ENCODE results near the gene PRKCH. TPM values are rescaled to one million over a fixed set of nuclear protein-coding genes. Genes with fewer than 3 reads are reported as not detected.

The PRKCH gene
- total RNA-seq, 1 donor from 2014 or later, result 43.0 TPM

DNA sequence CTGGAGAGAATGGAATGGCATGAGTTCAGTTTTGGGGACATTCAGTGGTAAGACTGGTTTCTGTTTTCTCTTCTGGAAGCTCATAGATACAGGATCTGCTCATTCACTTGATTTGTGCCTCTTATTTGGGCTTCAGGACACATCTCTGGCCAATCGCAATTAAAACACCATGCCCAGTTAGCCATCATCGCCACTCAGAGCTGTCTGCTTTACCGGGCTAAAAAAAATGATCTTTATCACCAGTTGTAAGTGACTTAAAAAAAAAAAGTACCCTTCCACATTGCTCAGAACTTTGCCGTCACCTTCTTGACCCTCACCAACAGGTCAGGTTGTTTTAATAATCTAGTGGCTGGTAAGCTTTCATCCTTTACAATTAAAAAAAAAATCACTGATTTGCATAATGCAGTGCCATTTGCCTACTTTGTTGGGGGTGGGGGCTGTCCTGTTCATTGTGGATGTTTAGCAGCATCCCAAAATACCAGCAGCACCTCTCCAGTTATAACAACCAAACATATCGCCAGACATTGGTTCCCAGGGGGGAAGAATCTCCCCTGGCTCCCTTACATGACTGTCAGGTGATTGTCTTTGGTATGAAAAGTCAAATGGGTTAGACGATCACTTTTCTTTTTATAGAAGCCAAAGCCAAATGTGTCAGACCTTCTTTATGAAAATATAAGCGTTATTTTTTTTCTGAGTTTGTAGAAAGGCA, 150.1 kb downstream of the PRKCH start:
- no peak for DNase-seq (ENCODE audit: low spot score)

DNA sequence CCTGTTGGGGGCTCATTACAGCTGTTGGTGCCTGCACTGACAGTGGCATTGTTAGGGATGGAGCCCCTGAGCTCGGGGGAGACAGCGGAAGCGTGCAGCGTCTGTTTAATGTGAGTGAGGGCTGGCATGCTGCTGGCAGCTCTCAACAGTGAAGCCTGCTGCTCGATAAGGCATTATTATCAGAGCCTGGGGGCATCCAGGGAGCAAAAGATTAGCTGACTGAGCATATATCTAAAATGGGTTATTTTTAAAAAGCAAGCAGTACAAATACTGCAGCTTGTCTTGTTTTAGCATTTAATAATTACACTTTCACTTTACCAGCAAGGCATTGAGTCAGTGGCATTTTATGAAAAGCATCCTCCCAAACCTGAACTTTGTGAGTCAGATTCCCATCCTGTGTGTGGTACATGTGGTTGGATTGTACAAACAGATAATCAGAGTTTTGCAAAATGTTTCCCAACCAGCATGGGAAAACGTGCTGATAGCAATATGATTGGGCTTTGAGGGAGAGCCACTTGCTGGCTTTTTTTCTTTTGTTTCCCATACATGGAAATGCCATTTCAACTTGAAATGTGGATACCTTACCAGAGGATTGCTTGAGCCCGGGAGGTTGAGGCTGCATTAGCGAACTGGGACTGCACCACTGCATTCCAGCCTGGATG, 150.8 kb downstream of the PRKCH start:
- no peak for DNase-seq (ENCODE audit: low spot score)

DNA sequence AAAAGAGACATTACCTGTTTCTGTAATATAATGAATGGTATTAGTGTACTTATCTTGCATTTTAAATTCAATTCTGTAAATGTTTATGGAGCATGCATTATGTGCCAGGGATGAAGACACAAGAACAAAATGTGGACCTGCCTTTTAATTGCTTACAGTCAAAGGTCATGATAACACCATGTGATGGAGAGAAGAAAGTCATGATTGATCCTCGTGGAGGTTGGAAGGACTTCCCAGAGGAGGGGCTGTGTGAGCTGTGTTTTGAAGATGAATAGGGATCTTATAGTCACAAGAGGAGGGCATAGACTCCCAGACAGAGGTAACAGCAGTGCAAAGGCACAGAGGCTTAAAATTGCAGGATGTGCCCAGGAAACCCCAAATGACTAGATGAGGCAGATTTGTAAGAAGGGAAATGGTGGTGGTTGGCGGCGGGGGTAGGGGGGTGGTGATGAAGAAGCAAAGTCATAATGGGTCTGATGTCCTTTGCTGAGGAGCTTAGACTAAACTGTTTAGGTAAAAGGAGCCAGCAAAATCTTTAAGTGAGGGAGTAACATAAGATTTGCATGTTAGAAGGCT, 151.5 kb downstream of the PRKCH start:
- DNase-seq (ENCODE audit: low spot score), result no peak

DNA sequence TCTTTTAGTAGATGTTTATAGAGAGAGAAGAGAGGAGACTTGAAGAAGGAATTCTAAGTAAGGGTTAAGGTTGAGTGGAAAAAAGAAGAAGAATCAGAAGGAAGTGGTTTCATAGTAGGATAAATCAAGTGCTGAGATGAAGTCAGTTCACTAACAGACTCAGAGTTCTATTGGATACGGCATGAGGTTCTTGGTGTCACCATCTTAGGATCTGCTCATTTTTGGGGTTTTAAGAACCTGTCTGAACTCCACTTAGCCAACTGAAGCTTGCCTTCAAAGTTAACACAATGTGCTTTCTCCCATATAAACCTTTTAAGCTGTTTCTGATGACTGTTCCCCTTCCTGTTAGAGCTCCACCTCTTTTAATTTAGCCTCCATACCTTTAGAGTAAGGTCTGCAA, 152.6 kb downstream of the PRKCH start:
- DNase-seq (ENCODE audit: low spot score), result no peak

DNA sequence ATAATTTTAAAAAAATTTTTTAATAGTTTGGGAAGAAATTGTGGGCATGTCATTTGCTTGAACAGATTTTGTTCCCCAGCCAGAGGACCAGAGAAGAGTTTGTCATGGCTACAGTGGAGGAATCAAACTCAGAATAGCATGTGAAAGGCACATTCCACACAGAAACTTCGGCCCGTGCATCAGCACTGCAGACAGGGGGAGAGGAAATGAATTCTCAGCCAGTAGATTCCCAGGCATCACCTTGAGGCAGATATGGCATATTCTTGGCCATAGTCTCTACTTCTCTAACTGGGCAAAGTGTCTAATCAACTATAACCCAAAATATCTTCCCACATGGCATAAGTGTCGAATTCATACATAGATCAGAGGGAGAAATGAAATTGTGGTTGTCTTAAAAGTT, 153.3 kb downstream of the PRKCH start:
- DNase-seq (ENCODE audit: low spot score), result no peak

DNA sequence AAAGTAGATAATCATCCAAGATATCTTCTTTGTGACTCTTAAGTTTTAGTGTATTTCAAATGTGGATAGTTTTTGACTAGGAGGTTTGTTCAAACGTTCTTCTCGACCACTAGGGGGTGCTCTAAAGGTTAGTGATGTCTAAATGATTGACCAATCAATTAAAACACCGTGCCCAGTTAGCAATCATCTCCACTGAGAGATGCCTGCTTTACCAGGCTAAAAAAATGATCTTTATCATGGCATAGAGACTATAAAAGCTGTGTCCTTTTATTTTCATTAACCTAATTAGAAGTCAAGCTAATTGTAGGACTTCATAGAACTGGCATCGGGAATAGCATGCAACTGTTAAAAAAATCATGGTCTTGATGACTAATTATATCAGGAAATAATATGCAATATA, 153.9 kb downstream of the PRKCH start:
- DNase-seq (ENCODE audit: low spot score), result no peak

DNA sequence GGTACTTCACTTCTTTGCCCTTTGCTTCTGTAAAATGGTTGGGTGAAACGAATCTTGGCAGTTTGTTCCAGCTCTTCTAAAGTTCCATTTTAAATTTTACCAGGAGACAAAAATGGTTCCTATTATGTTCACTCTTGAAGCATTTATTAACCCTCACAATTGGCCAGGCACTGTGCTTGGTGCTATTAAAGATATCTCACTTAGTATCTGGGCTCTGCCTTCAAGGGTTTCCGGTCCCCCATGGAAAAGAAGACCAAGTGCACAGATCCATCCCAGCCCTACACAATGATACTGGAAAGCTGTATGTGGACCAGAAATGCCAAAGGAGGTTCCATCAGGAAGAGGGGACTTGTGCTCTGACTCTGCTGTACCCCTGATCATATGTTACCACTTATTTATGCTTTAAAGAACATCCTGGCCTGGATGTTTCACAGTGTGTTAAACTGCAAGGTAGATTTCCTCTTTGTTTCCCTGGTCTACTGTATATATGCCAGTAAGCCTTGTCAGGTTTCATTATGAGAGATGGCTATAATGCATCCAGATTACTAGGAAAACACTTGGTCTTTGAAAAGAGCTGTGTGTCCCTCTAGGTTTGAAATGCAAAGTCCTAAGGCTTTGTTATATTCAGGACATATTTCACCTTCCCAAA, 154.8 kb downstream of the PRKCH start:
- no peak for DNase-seq (ENCODE audit: low spot score)

DNA sequence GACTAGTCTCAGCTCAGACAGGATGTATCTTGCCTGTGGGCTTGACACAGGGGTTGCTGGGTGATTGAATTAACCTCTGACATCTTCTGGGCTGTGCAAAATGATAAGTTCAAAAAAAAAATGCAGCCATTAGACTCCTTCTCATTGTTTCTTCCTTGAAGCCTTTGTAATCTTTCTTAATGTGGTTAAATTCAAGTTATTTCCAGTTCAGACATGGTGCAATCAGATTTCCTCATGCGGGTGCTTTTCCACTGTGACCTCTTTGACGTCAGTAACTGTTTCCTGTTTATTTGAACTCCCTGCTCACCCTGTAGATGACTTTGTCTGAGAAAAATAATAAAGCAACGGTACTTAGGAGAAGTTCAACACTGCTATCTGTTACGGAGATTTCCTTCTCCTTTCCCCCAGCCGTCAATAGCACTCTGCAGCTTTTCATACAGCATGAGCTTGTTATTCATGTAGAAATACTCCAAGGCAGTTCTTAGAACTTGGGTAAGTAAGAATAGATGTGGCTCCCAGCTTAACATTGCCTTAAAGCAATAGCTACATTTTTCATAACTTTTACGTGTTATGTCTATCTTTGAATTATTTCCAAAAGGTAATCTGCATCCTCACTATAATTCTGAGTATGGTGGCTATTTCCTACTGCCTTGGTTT, 155.5 kb downstream of the PRKCH start:
- no peak for DNase-seq (ENCODE audit: low spot score)

DNA sequence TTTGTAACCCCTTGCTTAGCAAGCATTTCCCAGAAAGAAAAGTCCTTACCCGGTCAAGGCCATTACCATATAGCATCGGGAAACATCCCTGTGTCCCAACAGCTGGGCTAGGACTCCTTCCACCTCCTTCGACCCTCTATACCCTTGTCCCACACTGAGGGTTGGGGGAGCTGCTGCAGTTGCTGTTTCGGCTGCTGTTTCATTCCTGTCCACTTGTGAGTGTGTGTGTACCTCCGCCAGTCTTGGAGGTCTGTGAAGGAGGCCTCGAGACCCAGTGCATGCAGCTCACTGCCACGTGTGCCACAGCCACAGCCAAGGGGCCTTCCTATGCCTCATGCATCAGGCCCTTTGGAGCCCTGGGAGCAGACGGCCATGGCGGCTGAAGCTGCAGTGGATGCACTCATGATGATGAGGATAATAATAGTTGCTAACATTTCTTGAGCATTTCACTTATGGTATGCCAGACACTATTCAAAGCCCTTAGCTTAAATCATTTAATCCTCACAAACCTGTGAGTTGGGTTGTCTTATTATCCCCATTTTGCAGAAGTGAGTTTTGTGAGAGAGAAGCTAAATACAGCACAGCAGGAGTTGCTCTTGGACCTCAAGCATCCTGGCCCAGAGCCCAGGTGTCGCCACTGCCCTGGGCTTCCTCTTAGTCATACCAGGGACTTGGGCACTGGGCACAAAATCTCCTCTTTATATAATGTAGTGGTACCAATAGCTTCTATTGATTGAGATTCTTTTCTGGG, 156.5 kb downstream of the PRKCH start:
- DNase-seq (ENCODE audit: low spot score), result no peak

DNA sequence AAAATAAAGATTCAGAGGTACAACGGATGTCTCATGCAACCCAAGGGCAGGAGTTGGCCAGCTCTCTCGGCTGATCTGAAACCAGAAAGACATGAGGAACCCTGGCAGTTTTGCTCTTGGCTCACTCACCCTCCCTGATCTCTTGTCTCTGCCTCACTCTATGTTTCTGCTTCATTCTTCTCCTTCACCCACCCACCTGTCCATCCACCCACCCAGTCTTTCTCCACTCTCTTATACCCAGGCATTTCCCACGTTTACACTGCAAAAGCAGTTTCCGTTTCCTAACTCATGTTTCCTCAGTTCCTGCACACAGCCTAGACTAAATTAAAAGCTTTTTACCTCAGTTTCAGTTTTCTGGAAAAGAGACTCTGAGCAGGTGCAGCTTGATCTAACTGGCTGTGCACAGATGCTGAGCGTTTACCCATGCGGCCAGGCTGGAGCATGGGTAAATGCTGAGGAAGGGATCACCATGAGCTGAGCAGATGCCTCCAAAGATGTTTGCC, 157.6 kb downstream of the PRKCH start:
- no peak for DNase-seq (ENCODE audit: low spot score)

DNA sequence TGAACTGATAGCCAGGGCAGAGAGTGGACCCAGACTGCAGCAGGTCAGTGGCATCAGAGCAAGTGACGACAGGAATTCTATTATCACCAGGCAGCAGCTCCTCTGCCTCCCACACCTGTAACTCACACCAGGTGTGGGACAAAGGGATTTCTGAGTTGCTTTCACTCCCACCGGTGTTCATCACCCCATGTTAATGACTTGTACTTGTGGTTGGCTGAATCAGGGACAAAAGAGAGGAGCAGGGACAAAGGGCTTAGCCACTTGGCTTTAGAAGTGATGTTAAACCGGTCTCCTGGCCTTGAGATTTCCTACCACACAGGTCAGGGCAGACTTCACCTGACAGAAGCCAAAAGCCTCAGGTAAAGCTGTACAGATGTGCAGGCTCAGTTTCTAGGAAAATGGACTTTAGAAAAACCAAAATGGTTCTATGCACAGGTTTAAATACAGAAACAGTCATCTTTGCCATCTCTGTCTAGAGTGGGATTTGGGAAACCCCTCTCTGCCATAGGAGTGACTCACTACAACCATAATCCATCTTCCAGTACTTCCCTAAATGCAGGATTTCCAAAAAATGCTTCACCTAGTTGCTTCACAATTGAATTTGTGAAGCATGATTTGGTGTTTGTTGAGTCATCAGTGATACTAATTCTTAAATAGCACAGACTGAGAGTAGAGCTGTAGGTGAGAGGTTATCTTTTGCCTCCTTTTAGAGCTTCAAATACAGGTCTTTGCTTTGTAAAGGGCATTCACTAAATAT, 158.5 kb downstream of the PRKCH start:
- no peak for DNase-seq (ENCODE audit: low spot score)

DNA sequence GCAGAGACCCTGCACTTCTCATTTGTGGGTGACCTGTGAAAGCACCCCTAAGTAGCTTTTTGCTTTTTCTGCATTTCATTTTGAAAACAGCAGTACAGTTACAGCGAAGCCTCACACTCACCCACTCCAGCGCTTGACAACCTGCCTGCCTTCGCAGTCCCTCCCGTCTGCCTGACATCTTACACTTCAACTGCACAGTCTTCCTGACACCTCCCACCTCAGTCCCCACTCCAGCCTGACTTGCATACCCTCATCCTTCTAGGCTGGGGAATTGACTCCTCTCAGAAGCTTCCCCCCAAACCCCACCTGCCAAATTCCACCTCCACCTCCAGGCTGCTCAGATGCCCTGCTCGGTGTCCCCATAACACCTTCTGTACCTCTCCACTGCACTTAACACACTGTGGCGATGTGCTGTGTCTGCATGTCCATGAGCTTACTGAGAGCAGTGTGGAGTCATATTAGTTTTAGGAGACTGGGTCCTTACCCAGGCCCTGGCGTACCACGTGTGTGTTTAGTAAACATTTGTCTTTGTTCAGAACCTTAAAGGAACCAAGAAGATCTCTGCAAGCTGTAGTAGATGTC, 159.4 kb downstream of the PRKCH start:
- DNase-seq (ENCODE audit: low spot score), result no peak

DNA sequence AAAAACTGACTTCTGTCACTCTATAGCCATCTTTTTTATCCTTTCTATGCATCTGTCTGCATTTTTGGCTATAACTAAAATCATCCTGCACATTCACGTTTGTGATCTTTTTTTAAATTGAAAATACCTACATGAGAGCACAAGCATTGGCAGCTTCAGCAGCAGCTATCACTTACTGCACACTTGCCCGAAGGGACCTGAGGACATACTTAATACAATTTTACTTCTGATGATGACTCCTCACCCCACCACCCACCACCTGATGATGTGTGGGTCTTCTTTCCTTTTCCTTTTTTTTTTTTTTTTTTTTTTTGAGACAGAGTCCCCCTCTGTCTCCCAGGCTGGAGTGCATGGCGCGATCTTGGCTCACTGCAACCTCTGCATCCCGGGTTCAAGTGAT, 160.3 kb downstream of the PRKCH start:
- DNase-seq (ENCODE audit: low spot score), result no peak

DNA sequence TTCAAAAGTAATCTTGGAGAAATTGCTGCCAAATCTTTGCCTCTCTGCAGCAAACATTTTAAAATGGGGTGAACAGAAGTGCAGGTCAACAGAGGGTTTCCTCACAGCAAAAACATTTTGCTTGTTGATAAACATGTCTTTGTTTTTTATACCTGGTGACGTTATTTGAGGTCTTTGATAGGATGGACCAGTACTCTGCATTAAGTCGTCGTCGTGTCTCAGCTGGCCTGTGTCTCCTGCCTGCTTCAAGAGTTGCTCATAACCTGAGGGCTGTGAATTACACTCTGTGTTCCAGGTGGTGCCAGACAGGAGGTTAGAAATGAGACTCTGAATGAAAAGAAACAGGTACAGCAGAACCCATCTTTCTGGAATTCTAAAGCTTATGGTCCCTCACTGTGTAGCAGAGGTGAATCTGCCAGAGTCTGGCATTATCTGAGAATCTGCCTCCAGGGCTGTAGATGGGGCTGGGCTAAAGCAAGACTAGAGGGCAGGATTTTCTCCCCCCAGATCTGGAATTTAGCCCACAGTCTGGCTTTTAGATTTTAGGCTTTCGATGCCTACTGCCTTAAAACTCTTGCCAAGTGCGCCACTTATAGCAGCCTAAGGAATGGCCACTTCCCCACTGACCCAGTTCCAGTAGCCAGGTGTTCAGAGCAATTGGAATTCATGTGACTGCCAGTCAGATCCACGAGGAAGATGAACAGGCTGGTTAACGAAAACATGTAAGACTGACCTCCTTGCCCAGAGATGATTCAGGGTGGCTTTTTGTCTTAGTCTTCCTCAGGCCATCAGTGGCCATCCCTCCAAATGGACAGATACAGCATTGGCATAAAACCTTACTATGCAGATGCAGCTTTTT, 161.2 kb downstream of the PRKCH start:
- no peak for DNase-seq (ENCODE audit: low spot score)

DNA sequence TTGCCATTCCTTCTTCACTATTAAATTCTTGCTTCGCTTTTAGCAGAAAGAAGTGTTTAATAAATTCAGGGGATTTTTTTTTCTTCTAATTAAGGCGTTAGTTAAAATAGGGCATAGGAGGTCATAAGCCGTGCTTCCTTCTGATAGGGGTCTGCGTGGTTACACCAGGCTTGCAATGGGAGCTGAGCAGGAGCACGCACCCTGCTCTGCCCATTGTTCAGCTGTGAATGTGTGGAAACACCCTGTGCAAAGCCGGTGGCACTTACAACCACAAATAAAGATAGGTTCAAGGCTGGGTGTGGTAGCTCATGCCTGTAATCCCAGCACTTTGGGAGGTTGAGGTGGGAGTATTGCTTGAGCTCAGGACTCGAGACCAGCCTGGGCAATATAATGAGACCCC, 162.1 kb downstream of the PRKCH start:
- no peak for DNase-seq (ENCODE audit: low spot score)

DNA sequence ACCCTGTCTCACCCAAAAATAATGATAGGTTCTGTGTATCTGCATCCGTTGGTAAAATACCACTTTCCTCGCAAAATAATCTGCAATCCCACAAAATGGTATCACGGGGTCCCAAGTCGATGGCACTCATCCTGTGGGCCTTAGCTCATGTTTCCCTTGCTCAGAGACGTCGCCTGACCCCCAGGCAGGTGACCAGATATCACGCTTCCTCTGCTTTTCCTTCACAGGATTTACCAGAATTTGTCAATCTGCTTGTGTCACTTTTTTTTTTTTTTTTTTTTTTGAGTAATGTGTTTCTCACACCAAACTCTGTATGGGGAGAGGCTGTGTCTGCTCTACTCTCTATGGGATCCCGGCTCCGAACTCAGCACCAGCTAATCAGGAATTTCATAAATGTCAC, 162.7 kb downstream of the PRKCH start:
- no peak for DNase-seq (ENCODE audit: low spot score)

DNA sequence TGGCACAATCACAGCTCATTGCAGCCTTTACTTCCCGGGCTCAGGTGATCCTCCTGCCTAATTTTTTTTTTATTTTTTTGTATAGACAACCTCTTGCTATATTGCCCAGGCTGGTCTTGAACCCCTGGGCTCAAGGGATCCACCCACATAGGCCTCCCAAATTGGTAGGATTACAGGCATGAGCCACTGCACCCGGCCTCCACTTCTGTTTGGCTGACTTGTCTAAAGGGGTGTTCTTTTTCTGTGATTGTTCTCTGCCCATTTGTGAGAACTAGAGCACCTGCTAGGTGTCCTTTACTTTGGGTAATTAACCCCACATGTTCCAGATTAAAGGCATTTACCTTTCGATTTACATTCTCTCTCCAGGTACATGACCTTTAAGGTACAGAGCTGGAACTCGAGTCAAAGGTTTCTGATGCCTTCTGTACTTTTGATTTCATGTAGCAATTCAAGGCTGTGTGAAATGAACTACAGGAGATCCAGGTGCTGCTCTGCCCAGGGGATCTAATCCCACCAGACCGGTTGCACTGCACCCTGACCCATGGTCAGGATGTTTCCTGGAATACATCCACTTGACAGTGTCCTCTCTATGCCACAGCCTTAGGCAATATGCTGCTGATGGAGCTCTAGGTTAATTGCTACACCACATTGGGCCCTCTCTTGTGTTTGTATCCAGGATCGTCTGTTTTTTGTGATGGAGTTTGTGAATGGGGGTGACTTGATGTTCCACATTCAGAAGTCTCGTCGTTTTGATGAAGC, 163.6 kb downstream of the PRKCH start:
- DNase-seq (ENCODE audit: low spot score), result no peak

DNA sequence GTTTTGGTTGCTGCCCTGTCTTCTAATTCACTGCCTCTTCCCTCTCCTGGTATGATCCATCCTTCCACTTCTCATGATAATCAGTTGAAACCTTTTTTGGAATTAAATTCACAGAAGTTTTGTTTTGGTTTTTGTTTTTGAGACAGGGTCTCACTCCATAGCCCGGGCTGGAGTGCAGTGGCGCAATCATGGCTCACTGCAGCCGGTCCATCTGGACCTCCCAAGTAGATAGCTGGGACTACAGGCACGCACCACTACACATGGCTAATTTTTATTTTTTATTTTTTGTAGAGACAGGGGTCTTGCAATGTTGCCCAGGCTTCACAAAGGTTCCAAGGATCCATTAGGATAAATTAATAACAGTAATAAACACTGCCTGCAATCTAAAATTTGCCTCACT, 164.3 kb downstream of the PRKCH start:
- DNase-seq (ENCODE audit: low spot score), result no peak

Measured in mesenteric fat pad (tissue), 1 donor.